Measurements from ENCODE around the gene MEA1. TPM values are rescaled to one million over a fixed set of nuclear protein-coding genes. Genes with fewer than 3 reads are reported as not detected.

Gene MEA1
- total RNA-seq, 1 experiment from 2014 or later = 64.8 TPM

GRCh38 chr6:43033496-43034189 is 19.9 kb upstream of the MEA1 start:
- Histone ChIP-seq H3K36me3 (ENCODE audit: control insufficient read depth in 1 of 2, insufficient read depth in 2 of 2, low read length in 2 of 2) (peaks cover 21 to 29% of the 10 kb centered on the region in 2 experiments), H3K9me3 (ENCODE audit: control insufficient read depth in 1 of 2, insufficient read depth in 1 of 2, low read depth in 1 of 2, low read length in 2 of 2) (no peaks in the 10 kb centered on the region), H3K27me3 (ENCODE audit: insufficient read depth, low read length) (no peaks in the 10 kb centered on the region), H3K4me3 (replicated peaks in 1 of 2; ENCODE audit: low read depth in 1 of 2, low read length in 2 of 2) (no peak overlapping the region), H3K27ac (ENCODE audit: low read depth, low read length) (no peak overlapping the region), H4K20me1 (ENCODE audit: insufficient read depth) (no peaks in the 10 kb centered on the region), H3K4me1 (ENCODE audit: control insufficient read depth in 1 of 2, insufficient read depth in 2 of 2, low read length in 2 of 2) (no peaks in the 10 kb centered on the region), H3K79me2 (ENCODE audit: insufficient read depth, low read length) (no peaks in the 10 kb centered on the region), H3K9me2 (ENCODE audit: insufficient read depth) (no peaks in the 10 kb centered on the region), H2AFZ (ENCODE audit: low read depth, low read length, poor library complexity, severe bottlenecking) (no peak overlapping the region), H3K9ac (ENCODE audit: low read length) (no peak overlapping the region), H3K4me2 (ENCODE audit: low read length) (no peak overlapping the region)
- TF ChIP-seq FOSL1 (IDR thresholded peaks at IDR 0.05; ENCODE audit: low read depth) (no peak), SRF (IDR thresholded peaks at IDR 0.05; ENCODE audit: low read depth) (no peak), JUND (IDR thresholded peaks at IDR 0.05) (no peak), ZFX (IDR thresholded peaks at IDR 0.05) (no peak), TCF7L2 (IDR thresholded peaks at IDR 0.05; ENCODE audit: borderline replicate concordance, extremely low read depth, insufficient read depth, insufficient read length) (no peak), POLR2AphosphoS5 (IDR thresholded peaks at IDR 0.05; ENCODE audit: low read depth, low read length) (no peak), CTCF (IDR thresholded peaks at IDR 0.05 in 2 of 3, conservative IDR thresholded peaks at IDR 0.05 in 1 of 3; ENCODE audit: borderline replicate concordance in 1 of 3, insufficient read depth in 1 of 3, low read depth in 2 of 3, low read length in 2 of 3) (no peak), ELF1 (IDR thresholded peaks at IDR 0.05; ENCODE audit: borderline replicate concordance, low read depth) (no peak), ATF3 (IDR thresholded peaks at IDR 0.05) (no peak), SP1 (IDR thresholded peaks at IDR 0.05; ENCODE audit: low read depth) (no peak)
- TF ChIP-seq, protein P1, sequence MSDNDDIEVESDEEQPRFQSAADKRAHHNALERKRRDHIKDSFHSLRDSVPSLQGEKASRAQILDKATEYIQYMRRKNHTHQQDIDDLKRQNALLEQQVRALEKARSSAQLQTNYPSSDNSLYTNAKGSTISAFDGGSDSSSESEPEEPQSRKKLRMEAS (IDR thresholded peaks at IDR 0.05) = no peak
- TF ChIP-seq, protein P2, sequence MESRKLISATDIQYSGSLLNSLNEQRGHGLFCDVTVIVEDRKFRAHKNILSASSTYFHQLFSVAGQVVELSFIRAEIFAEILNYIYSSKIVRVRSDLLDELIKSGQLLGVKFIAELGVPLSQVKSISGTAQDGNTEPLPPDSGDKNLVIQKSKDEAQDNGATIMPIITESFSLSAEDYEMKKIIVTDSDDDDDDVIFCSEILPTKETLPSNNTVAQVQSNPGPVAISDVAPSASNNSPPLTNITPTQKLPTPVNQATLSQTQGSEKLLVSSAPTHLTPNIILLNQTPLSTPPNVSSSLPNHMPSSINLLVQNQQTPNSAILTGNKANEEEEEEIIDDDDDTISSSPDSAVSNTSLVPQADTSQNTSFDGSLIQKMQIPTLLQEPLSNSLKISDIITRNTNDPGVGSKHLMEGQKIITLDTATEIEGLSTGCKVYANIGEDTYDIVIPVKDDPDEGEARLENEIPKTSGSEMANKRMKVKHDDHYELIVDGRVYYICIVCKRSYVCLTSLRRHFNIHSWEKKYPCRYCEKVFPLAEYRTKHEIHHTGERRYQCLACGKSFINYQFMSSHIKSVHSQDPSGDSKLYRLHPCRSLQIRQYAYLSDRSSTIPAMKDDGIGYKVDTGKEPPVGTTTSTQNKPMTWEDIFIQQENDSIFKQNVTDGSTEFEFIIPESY (IDR thresholded peaks at IDR 0.05; ENCODE audit: extremely low read depth, insufficient replicate concordance, low read length) = no peak
- RAD21 ChIA-PET (ENCODE audit: low non-redundant PET in 1 of 2, low total read pairs in 2 of 2, uncharacterized antibody in 2 of 2, unreplicated experiment in 2 of 2) = no interaction called here
- no TSS peak for BruUV-seq (replicated peaks)
- ATAC-seq (no peak), DNase-seq (ENCODE audit: low read depth, low spot score) (no peak)
- POLR2A ChIA-PET = interaction anchor here (1.0 to 1.6 kb wide), 2 partner anchors 9 to 13 kb away, joined by 3 to 5 read pairs; no protein-coding TSS in a partner anchor
- CTCF ChIA-PET = interaction anchor here (1.7 kb wide), 1 partner anchor 110 kb away, joined by 7 read pairs; no protein-coding TSS in a partner anchor
- intact Hi-C loops (cut with micrococcal nuclease) = no loop called here
